Uterus (tissue), 4 donors: Measurements from ENCODE around the gene ABL2. TPM values are rescaled to one million over a fixed set of nuclear protein-coding genes. Genes with fewer than 3 reads are reported as not detected.

Source experiments
- DNase-seq, 2 donors: peaks; one replicate each; pipeline ENCODE4 v3.0.0-alpha.2; 2019 to 2020
- H3K27ac ChIP-seq, 2 donors: fragments of 200-600 bp; sonication (generic); 1 replicate in 1 of 2; 2 replicates in 1 of 2; pipeline ENCODE4 v1.5.1; 2016 to 2018
- H3K27me3 ChIP-seq, 2 donors: fragments of 200-600 bp; sonication (generic); one replicate each; pipeline ENCODE4 v1.5.1; 2018 to 2019; ENCODE audit warnings: control low read depth in 1 of 2
- H3K36me3 ChIP-seq, 2 donors: fragments of 200-600 bp; sonication (generic); one replicate each; pipeline ENCODE4 v1.5.1; 2019; ENCODE audit warnings: control low read depth in 1 of 2
- H3K4me1 ChIP-seq, 2 donors: fragments of 200-600 bp; sonication (generic); one replicate each; pipeline ENCODE4 v1.5.1; 2018 to 2019; ENCODE audit warnings: control low read depth in 1 of 2
- H3K4me3 ChIP-seq, 2 donors: fragments of 200-600 bp; sonication (generic); 1 replicate in 1 of 2; 2 replicates in 1 of 2; pipeline ENCODE4 v1.5.1; 2018 to 2019; ENCODE audit warnings: mild to moderate bottlenecking in 1 of 2
- H3K9me3 ChIP-seq, 2 donors: fragments of 200-600 bp; sonication (generic); one replicate each; pipeline ENCODE4 v1.5.1; 2019; ENCODE audit warnings: control low read depth in 1 of 2
- POLR2A ChIP-seq, 2 donors: fragments of 450-650 bp; IDR thresholded peaks; one replicate each; pipeline ENCODE4 v1.6.1; 2016; ENCODE audit warnings: antibody characterized with exemption in 2 of 2, mild to moderate bottlenecking in 1 of 2, moderate library complexity in 1 of 2
- intact Hi-C: fragments of 100-400 bp; cut with DNase I; formaldehyde crosslinking; loops from one replicate; pipeline ENCODE4 v1.15.1; 2023; ENCODE audit warnings: low total_unique reads
- total RNA-seq, 4 donors: library from RNA; depleted of rRNA in 3 of 4; stranded (reverse); fragments of >200 nt in 3 of 4; gene quantifications; one replicate each; pipeline versions ENCODE4 v1.1.0 to v1.2.4, GENCODE V29; 2014 to 2023
- TF ChIP-seq, protein P1 (sequence below), 4 experiments: fragments of 200-600 bp in 2 of 4; fragments of 450-650 bp in 2 of 4; sonication (generic) in 2 of 4; IDR thresholded peaks; one replicate each; pipeline ENCODE4 v1.5.1; 2016 to 2019; ENCODE audit warnings: antibody characterized with exemption in 4 of 4, mild to moderate bottlenecking in 2 of 4, moderate library complexity in 1 of 4
- donor health status: DM: yes; HTN: yes; CAD: no.

Gene ABL2
- total RNA-seq, 4 donors from 2014 or later: 10.3 to 33.1 (median 15.1) TPM

DNA sequence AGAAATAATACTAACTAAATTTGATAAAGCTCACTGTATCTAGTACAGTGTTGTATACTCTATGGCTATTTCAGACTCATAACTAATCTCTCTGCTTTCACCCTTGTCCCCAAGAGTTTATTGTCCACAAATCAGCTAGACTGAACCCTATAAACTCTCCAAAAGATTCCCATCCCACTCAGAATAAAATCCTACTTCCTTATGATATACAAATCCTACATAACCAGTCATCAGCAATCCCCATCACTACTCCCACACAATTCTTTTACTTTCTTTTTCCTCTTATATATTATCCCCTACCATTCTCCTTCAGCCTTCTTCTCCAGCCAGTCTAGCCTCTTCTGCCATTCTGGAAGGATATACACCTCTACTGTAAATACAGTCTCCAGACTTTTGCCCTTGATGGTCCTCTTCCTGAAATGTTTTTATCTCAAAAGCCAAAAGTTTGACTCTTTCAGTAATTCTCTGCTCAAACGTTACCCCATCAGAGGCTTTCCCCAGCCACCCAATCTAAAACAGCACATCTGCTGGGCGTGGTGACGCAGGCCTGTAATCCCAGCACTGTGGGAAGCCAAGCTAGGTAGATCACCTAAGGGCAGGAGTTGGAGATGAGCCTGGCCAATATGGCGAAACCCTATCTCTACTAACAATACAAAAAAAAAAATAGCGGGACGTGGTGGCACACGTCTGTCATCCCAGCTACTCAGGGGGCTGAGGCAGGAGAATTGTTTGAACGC is 41.6 kb downstream of the ABL2 start:
- TF ChIP-seq POLR2A (IDR thresholded peaks at IDR 0.05): no peak
- TF ChIP-seq, protein P1, sequence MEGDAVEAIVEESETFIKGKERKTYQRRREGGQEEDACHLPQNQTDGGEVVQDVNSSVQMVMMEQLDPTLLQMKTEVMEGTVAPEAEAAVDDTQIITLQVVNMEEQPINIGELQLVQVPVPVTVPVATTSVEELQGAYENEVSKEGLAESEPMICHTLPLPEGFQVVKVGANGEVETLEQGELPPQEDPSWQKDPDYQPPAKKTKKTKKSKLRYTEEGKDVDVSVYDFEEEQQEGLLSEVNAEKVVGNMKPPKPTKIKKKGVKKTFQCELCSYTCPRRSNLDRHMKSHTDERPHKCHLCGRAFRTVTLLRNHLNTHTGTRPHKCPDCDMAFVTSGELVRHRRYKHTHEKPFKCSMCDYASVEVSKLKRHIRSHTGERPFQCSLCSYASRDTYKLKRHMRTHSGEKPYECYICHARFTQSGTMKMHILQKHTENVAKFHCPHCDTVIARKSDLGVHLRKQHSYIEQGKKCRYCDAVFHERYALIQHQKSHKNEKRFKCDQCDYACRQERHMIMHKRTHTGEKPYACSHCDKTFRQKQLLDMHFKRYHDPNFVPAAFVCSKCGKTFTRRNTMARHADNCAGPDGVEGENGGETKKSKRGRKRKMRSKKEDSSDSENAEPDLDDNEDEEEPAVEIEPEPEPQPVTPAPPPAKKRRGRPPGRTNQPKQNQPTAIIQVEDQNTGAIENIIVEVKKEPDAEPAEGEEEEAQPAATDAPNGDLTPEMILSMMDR (IDR thresholded peaks at IDR 0.05): no peak
- H3K27ac ChIP-seq: no peak overlapping the region
- H3K4me3 ChIP-seq: no peak overlapping the region
- no peak for DNase-seq
- no peaks in the 10 kb centered on the region for H3K36me3 ChIP-seq
- H3K4me1 ChIP-seq: no peaks in the 10 kb centered on the region
- H3K27me3 ChIP-seq: no peaks in the 10 kb centered on the region
- no peaks in the 10 kb centered on the region for H3K9me3 ChIP-seq
- intact Hi-C loops: no loop called here

DNA sequence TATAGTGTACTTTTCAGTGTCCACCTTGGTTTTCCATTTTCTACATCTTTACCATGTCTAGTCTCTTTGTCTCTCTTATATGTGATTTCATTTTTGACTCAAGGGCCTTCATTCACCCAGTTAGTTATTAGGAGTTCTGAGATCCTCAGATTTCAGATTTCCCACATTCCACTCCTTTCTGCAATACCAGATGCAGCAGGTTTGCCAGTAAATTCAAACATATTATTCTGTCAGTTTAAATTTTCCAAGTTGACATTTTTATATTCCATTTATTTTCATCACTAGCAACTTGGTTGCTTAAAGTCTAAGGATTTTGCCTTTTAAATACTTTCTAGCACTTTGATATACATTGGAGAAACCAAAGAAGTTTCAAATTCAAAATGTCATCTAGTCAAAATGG is 42.4 kb downstream of the ABL2 start:
- no peaks in the 10 kb centered on the region for H3K4me1 ChIP-seq
- no peak overlapping the region for H3K27ac ChIP-seq
- no peaks in the 10 kb centered on the region for H3K27me3 ChIP-seq
- no peak for DNase-seq
- intact Hi-C loops: no loop called here
- H3K4me3 ChIP-seq: no peak overlapping the region
- TF ChIP-seq, protein P1 (IDR thresholded peaks at IDR 0.05): no peak
- TF ChIP-seq POLR2A (IDR thresholded peaks at IDR 0.05): no peak
- no peaks in the 10 kb centered on the region for H3K9me3 ChIP-seq
- no peaks in the 10 kb centered on the region for H3K36me3 ChIP-seq

DNA sequence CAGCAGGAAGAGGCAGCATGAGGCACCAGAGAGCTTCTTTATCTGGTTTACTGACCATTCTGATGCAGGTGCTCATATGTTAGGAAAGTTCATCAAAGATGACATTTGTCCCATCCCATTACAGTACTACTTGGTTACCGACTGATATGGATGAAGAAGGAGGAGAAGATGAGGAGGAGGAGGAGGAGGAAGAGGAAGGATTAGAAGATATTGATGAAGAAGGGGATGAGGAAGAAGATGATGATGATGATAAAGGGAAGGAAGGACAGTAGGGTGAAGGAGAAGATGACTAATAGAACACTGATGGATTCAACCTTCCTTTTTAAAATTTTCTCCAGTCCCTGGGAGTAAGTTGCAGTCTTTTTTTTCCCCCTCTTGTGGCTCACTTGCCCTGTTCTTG is 45.1 kb downstream of the ABL2 start:
- H3K4me1 ChIP-seq: no peaks in the 10 kb centered on the region
- intact Hi-C loops: no loop called here
- no peak for DNase-seq

DNA sequence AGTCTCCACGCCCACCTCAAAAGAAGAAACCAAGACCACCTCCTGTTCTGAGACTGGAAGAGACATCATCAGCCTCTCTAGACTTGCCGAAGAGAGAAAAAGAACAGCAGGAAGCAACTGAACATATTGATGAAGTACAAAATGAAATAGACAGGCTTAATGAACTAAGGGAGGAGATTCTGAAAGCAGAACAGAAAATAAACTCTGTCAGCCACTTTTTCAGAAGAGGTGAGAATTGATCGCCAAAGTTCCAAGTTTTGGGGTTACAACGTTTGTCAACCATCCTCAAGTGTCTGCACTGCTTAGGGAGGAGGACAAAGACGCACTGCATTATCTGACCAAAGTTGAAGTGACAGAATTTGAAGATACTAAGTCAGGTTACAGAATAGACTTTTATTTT is 45.6 kb downstream of the ABL2 start:
- DNase-seq: no peak
- Histone ChIP-seq H3K27me3 (no peaks in the 10 kb centered on the region), H3K36me3 (no peaks in the 10 kb centered on the region), H3K27ac (no peak overlapping the region), H3K9me3 (no peaks in the 10 kb centered on the region), H3K4me3 (no peak overlapping the region), H3K4me1 (peaks cover 0 to 5% of the 10 kb centered on the region in 2 donors)
- intact Hi-C loops: no loop called here
- TF ChIP-seq POLR2A (IDR thresholded peaks at IDR 0.05): no peak
- TF ChIP-seq, protein P1 (IDR thresholded peaks at IDR 0.05): no peak

More for the DNA sequence above, 45.1 kb downstream of the ABL2 start:
- no peaks in the 10 kb centered on the region for H3K9me3 ChIP-seq
- H3K27me3 ChIP-seq: no peaks in the 10 kb centered on the region
- no peaks in the 10 kb centered on the region for H3K36me3 ChIP-seq
- no peak overlapping the region for H3K4me3 ChIP-seq
- no peak for TF ChIP-seq POLR2A (IDR thresholded peaks at IDR 0.05)
- TF ChIP-seq, protein P1 (IDR thresholded peaks at IDR 0.05): no peak
- H3K27ac ChIP-seq: no peak overlapping the region

DNA sequence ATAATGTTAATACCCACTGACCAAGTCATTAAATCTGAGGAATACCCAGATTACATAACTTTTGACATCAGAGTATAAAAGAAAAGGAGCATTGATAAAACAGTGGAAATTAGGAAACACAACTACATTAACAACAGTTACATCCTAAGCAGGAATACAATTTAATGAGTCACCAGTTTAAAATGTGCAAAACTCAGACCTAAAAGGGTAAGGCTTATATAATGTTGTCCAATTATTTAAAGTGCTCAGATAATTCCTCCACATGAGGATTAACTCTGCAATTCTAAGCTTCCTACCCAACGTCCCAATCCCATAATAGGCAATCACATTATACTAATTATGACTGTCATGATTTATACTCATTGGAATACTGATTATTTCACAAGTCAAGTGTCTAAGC is 50.5 kb downstream of the ABL2 start:
- no peak for DNase-seq
- intact Hi-C loops: no loop called here
- no peaks in the 10 kb centered on the region for H3K9me3 ChIP-seq
- peaks cover 0 to 9% of the 10 kb centered on the region in 2 donors for H3K4me1 ChIP-seq
- H3K27ac ChIP-seq: no peak overlapping the region
- H3K36me3 ChIP-seq: no peaks in the 10 kb centered on the region
- TF ChIP-seq, protein P1 (IDR thresholded peaks at IDR 0.05): no peak
- TF ChIP-seq POLR2A (IDR thresholded peaks at IDR 0.05): no peak
- no peaks in the 10 kb centered on the region for H3K27me3 ChIP-seq
- H3K4me3 ChIP-seq: no peak overlapping the region
